Smooth muscle cell of the brain vasculature (primary cell): ENCODE data around the gene RHOV.

Experiments used
- DNase-seq: peaks from one replicate; pipeline ENCODE4 v3.0.0-alpha.2; 2012; ENCODE audit warnings: low read depth, low spot score

The RHOV gene

GRCh38 chr15:40873694-40874561 is at the start of gene RHOV:
Gene RHOV (minus strand): TSS chr15:40874234. CDS start chr15:40874139, 95 bp downstream.
- DNase-seq = no peak

- no peak for DNase-seq
Observed at GRCh38 chr15:40923551-40923950, 49.5 kb upstream of the RHOV start.

- DNase-seq = no peak
Observed at GRCh38 chr15:40922608-40923005, 48.6 kb upstream of the RHOV start.

GRCh38 chr15:40921949-40922607 is 48.0 kb upstream of the RHOV start:
- DNase-seq = no peak

- DNase-seq = no peak
Observed at GRCh38 chr15:40918799-40919392, 44.9 kb upstream of the RHOV start.

- DNase-seq = no peak
Observed at GRCh38 chr15:40918146-40918798, 44.2 kb upstream of the RHOV start.

- no peak for DNase-seq
Observed at GRCh38 chr15:40917585-40917984, 43.6 kb upstream of the RHOV start.

- no peak for DNase-seq
Observed at GRCh38 chr15:40915679-40916078, 41.6 kb upstream of the RHOV start.

GRCh38 chr15:40915116-40915661 is 41.2 kb upstream of the RHOV start:
- DNase-seq = no peak

- no peak for DNase-seq
Observed at GRCh38 chr15:40914486-40914885, 40.5 kb upstream of the RHOV start.

- DNase-seq = no peak
Observed at GRCh38 chr15:40914013-40914412, 40.0 kb upstream of the RHOV start.

- no peak for DNase-seq
Observed at GRCh38 chr15:40912478-40912877, 38.4 kb upstream of the RHOV start.

- DNase-seq = no peak
Observed at GRCh38 chr15:40911693-40912092, 37.7 kb upstream of the RHOV start.

- no peak for DNase-seq
Observed at GRCh38 chr15:40911141-40911540, 37.1 kb upstream of the RHOV start.

GRCh38 chr15:40909662-40910630 is 35.9 kb upstream of the RHOV start:
- DNase-seq = no peak

GRCh38 chr15:40908095-40908494 is 34.1 kb upstream of the RHOV start:
- no peak for DNase-seq

- DNase-seq = no peak
Observed at GRCh38 chr15:40906991-40907802, 33.2 kb upstream of the RHOV start.

GRCh38 chr15:40906091-40906990 is 32.3 kb upstream of the RHOV start:
- DNase-seq = peak; percentile 67
